DOHH2 (cell line): ENCODE results near the gene CLCN7.

Experiments
- EZH2phosphoT487 ChIP-seq: fragments of 200-600 bp; sonication (generic); IDR thresholded peaks from 2 replicates; pipeline ENCODE4 v1.6.1; 2017; ENCODE audit warnings: borderline replicate concordance, mild to moderate bottlenecking, antibody characterized with exemption, low read length, moderate library complexity, mixed read lengths
- TF ChIP-seq, protein P1 (sequence below): fragments of 200-600 bp; sonication (generic); IDR thresholded peaks from one replicate; pipeline ENCODE4 v1.5.1; 2014; ENCODE audit warnings: antibody characterized with exemption, mild to moderate bottlenecking, low read depth, low read length; ENCODE audit not compliant: poor library complexity, severe bottlenecking

GRCh38 chr16:1464196-1464893 lies 10.5 kb downstream of the CLCN7 start:
- TF ChIP-seq, protein P1, sequence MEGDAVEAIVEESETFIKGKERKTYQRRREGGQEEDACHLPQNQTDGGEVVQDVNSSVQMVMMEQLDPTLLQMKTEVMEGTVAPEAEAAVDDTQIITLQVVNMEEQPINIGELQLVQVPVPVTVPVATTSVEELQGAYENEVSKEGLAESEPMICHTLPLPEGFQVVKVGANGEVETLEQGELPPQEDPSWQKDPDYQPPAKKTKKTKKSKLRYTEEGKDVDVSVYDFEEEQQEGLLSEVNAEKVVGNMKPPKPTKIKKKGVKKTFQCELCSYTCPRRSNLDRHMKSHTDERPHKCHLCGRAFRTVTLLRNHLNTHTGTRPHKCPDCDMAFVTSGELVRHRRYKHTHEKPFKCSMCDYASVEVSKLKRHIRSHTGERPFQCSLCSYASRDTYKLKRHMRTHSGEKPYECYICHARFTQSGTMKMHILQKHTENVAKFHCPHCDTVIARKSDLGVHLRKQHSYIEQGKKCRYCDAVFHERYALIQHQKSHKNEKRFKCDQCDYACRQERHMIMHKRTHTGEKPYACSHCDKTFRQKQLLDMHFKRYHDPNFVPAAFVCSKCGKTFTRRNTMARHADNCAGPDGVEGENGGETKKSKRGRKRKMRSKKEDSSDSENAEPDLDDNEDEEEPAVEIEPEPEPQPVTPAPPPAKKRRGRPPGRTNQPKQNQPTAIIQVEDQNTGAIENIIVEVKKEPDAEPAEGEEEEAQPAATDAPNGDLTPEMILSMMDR: no peak
- no peak for TF ChIP-seq EZH2phosphoT487
